Muscle of leg (tissue), 11 donors: ENCODE measurements around the gene ADGRD1. TPM values are rescaled to one million over a fixed set of nuclear protein-coding genes. Genes with fewer than 3 reads are reported as not detected.
"Not testable (repeated sequence)": the region's sequence is repeated elsewhere in the genome, so short reads cannot be mapped to it uniquely, and the experiment has no call there.

Experiments used
- DNase-seq: peaks from one replicate; pipeline ENCODE4 v3.0.0; 2013
- H3K27ac ChIP-seq: one replicate; pipeline ENCODE4 v1.5.1; 2013; ENCODE audit warnings: mild to moderate bottlenecking, low read length, control low read depth
- H3K27me3 ChIP-seq: one replicate; pipeline ENCODE4 v1.6.1; 2013; ENCODE audit warnings: low read length; ENCODE audit not compliant: control insufficient read depth, insufficient read depth
- H3K36me3 ChIP-seq: one replicate; pipeline ENCODE4 v1.6.1; 2013; ENCODE audit warnings: low read length; ENCODE audit not compliant: control insufficient read depth, insufficient read depth
- H3K4me1 ChIP-seq: one replicate; pipeline ENCODE4 v1.6.1; 2013; ENCODE audit warnings: low read length; ENCODE audit not compliant: control insufficient read depth, insufficient read depth
- H3K4me3 ChIP-seq: one replicate; pipeline ENCODE4 v1.5.1; 2013; ENCODE audit warnings: low read length, control low read depth
- H3K9me3 ChIP-seq: replicated peaks from 2 replicates; pipeline ENCODE4 v1.6.1; 2013; ENCODE audit warnings: low read depth, low read length; ENCODE audit not compliant: control insufficient read depth
- WGBS: methylation state at CpG from one replicate; pipeline ENCODE4 v1.1.5; 2013; ENCODE audit warnings: missing lambda C conversion rate; ENCODE audit not compliant: insufficient coverage; 5-methylcytosine and 5-hydroxymethylcytosine counted together
- polyA plus RNA-seq, 8 donors: library from polyadenylated mRNA; unstranded; fragments of 120-200 nt; gene quantifications; one replicate each; pipeline versions ENCODE4 v1.2.1 to v1.2.3, GENCODE V29; 2013; ENCODE audit warnings: inconsistent platforms in 1 of 8, low replicate concordance in 1 of 8; ENCODE audit not compliant: insufficient read length in 8 of 8, insufficient read depth in 1 of 8
- total RNA-seq: library from RNA; stranded (reverse); fragments of 120-200 nt; gene quantifications from one replicate; pipeline ENCODE4 v1.2.4, GENCODE V29; 2013

ADGRD1 gene
- total and polyA plus RNA-seq, 9 donors = 4.9 to 14.7 (median 10.6) TPM

GRCh38 chr12:131070668-131071067, 117.0 kb downstream of the ADGRD1 start:
- 93% methylated on average over 3 of the region's 6 CpGs for WGBS
- H3K4me1 ChIP-seq = peaks cover 15% of the 10 kb centered on the region
- H3K9me3 ChIP-seq, H3K27ac ChIP-seq, DNase-seq, H3K36me3 ChIP-seq, H3K4me3 ChIP-seq, H3K27me3 ChIP-seq: not testable (repeated sequence)

GRCh38 chr12:131071234-131071820, 117.6 kb downstream of the ADGRD1 start:
- not testable (repeated sequence) for H3K27ac ChIP-seq
- 64% methylated on average over 4 of the region's 12 CpGs for WGBS
- H3K4me1 ChIP-seq = peaks cover 12% of the 10 kb centered on the region

GRCh38 chr12:131071950-131072349, 118.2 kb downstream of the ADGRD1 start:
- not testable (repeated sequence) for H3K9me3 ChIP-seq, H3K27me3 ChIP-seq, DNase-seq, H3K27ac ChIP-seq, H3K36me3 ChIP-seq, H3K4me3 ChIP-seq
- peaks cover 12% of the 10 kb centered on the region for H3K4me1 ChIP-seq
- WGBS = no CpG with 5 or more reads among the region's 12 CpGs

More at GRCh38 chr12:131071234-131071820, 117.6 kb downstream of the ADGRD1 start:
- H3K36me3 ChIP-seq, H3K4me3 ChIP-seq, H3K9me3 ChIP-seq, DNase-seq, H3K27me3 ChIP-seq: not testable (repeated sequence)

GRCh38 chr12:131072451-131073230, 118.9 kb downstream of the ADGRD1 start:
- Histone ChIP-seq H3K27me3 (peaks cover 2% of the 10 kb centered on the region), H3K4me1 (peaks cover 12% of the 10 kb centered on the region), H3K9me3 (peaks cover 2% of the 10 kb centered on the region), H3K27ac (no peak overlapping the region), H3K36me3 (no peaks in the 10 kb centered on the region), H3K4me3 (no peak overlapping the region)
- WGBS = 66% methylated on average over 2 of the region's 3 CpGs
- DNase-seq = no peak

GRCh38 chr12:131074221-131075083, 120.7 kb downstream of the ADGRD1 start:
- WGBS = 54% methylated on average over 10 of the region's 18 CpGs
- DNase-seq = peak; percentile 90
- Histone ChIP-seq H3K36me3 (no peaks in the 10 kb centered on the region), H3K27me3 (peaks cover 2% of the 10 kb centered on the region), H3K4me1 (peaks cover 12% of the 10 kb centered on the region), H3K9me3 (peaks cover 2% of the 10 kb centered on the region), H3K4me3 (no peak overlapping the region), H3K27ac (peak overlapping the region; percentile 7)

- WGBS = 56% methylated on average over 4 of the region's 6 CpGs
- peaks cover 12% of the 10 kb centered on the region for H3K4me1 ChIP-seq
- H3K4me3 ChIP-seq = no peak overlapping the region
- H3K27ac ChIP-seq = no peak overlapping the region
- DNase-seq = no peak
- H3K36me3 ChIP-seq = no peaks in the 10 kb centered on the region
- peaks cover 2% of the 10 kb centered on the region for H3K27me3 ChIP-seq
- peaks cover 2% of the 10 kb centered on the region for H3K9me3 ChIP-seq
Observed at GRCh38 chr12:131075194-131075593, 121.5 kb downstream of the ADGRD1 start.

GRCh38 chr12:131075611-131076010, 121.9 kb downstream of the ADGRD1 start:
- no peak for DNase-seq
- Histone ChIP-seq H3K9me3 (peaks cover 2% of the 10 kb centered on the region), H3K36me3 (no peaks in the 10 kb centered on the region), H3K4me1 (peaks cover 12% of the 10 kb centered on the region), H3K27me3 (peaks cover 2% of the 10 kb centered on the region), H3K4me3 (no peak overlapping the region), H3K27ac (no peak overlapping the region)
- WGBS = 75% methylated on average over 6 of the region's 8 CpGs

- WGBS = 86% methylated on average over 3 of the region's 3 CpGs
- H3K9me3 ChIP-seq = no peaks in the 10 kb centered on the region
- H3K4me1 ChIP-seq = peaks cover 12% of the 10 kb centered on the region
- H3K27ac ChIP-seq = no peak overlapping the region
- H3K36me3 ChIP-seq = no peaks in the 10 kb centered on the region
- no peak overlapping the region for H3K4me3 ChIP-seq
- DNase-seq = no peak
- H3K27me3 ChIP-seq = peaks cover 2% of the 10 kb centered on the region
Observed at GRCh38 chr12:131076296-131076695, 122.6 kb downstream of the ADGRD1 start.

GRCh38 chr12:131076791-131077747, 123.4 kb downstream of the ADGRD1 start:
- Histone ChIP-seq H3K36me3 (no peaks in the 10 kb centered on the region), H3K27ac (no peak overlapping the region), H3K27me3 (peaks cover 2% of the 10 kb centered on the region), H3K4me1 (peaks cover 12% of the 10 kb centered on the region), H3K4me3 (no peak overlapping the region), H3K9me3 (no peaks in the 10 kb centered on the region)
- 73% methylated on average over 21 of the region's 25 CpGs for WGBS
- no peak for DNase-seq
